ENCODE results near the gene AKT3.

- no peak for TF ChIP-seq POLR2A (IDR thresholded peaks at IDR 0.05)
- TF ChIP-seq, protein P1, sequence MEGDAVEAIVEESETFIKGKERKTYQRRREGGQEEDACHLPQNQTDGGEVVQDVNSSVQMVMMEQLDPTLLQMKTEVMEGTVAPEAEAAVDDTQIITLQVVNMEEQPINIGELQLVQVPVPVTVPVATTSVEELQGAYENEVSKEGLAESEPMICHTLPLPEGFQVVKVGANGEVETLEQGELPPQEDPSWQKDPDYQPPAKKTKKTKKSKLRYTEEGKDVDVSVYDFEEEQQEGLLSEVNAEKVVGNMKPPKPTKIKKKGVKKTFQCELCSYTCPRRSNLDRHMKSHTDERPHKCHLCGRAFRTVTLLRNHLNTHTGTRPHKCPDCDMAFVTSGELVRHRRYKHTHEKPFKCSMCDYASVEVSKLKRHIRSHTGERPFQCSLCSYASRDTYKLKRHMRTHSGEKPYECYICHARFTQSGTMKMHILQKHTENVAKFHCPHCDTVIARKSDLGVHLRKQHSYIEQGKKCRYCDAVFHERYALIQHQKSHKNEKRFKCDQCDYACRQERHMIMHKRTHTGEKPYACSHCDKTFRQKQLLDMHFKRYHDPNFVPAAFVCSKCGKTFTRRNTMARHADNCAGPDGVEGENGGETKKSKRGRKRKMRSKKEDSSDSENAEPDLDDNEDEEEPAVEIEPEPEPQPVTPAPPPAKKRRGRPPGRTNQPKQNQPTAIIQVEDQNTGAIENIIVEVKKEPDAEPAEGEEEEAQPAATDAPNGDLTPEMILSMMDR (IDR thresholded peaks at IDR 0.05) = no peak
- TF ChIP-seq POLR2AphosphoS5 (IDR thresholded peaks at IDR 0.05; ENCODE audit: insufficient read depth in 1 of 2, low read depth in 1 of 2) = no peak
Measured at GRCh38 chr1:243496806-243497205, 353.2 kb downstream of the AKT3 start.

Data from vagina (tissue), 2 donors.